HCT116 (cell line): ENCODE data around the gene SCAI. TPM values are rescaled to one million over a fixed set of nuclear protein-coding genes. Genes with fewer than 3 reads are reported as not detected.

ENCODE experiments used
- ATAC-seq: fragments of 200-7000 bp; cut with Tn5 transposase; 2 replicates; pipeline ENCODE4 v1.9.1; 2020; ENCODE audit warnings: mild to moderate bottlenecking, moderate library complexity
- BruUV-seq: library from RNA; stranded (reverse); fragments of 400-500 nt; replicated peaks from 2 replicates; lab custom pipeline; 2021; lab: Mats Ljungman, UMichigan
- CTCF ChIA-PET: fragments of 300-600 bp; sonication (Branson Sonifier 250); formaldehyde crosslinking; loops from one replicate; lab custom pipeline; 2021; ENCODE audit warnings: antibody characterized with exemption; lab: Charles Lee
- POLR2A ChIA-PET: fragments of 300-600, 350-600 bp; sonication (Branson Sonifier 250); formaldehyde crosslinking; loops from one replicate; lab custom pipeline; 2021; ENCODE audit warnings: antibody characterized with exemption; lab: Charles Lee
- RAD21 ChIA-PET, 2 experiments: fragments of 300-600 bp; sonication (Branson Sonifier 250); formaldehyde crosslinking; loops; one replicate each; lab custom pipeline; 2023; ENCODE audit warnings: low total read pairs in 2 of 2; ENCODE audit not compliant: uncharacterized antibody in 2 of 2, unreplicated experiment in 2 of 2, low non-redundant PET in 1 of 2; lab: Charles Lee
- DNase-seq: peaks from one replicate; pipeline ENCODE4 v3.0.0-alpha.2; 2010; ENCODE audit warnings: low read depth, low spot score
- H2AFZ ChIP-seq: fragments of 200-600 bp; shearing (Covaris generic), sonication (generic); 2 replicates; pipeline ENCODE4 v1.6.1; 2017; ENCODE audit warnings: low read depth, mixed run types, mixed read lengths, antibody characterized with exemption, low read length; ENCODE audit not compliant: poor library complexity, severe bottlenecking
- H3K27ac ChIP-seq: 2 replicates; pipeline ENCODE4 v1.5.1; 2012; ENCODE audit warnings: low read depth, low read length
- H3K27me3 ChIP-seq: fragments of 200-600 bp; sonication (generic); 2 replicates; pipeline ENCODE4 v1.6.1; 2016; ENCODE audit warnings: mixed run types, low read length, mixed read lengths; ENCODE audit not compliant: insufficient read depth
- H3K36me3 ChIP-seq, 2 experiments: fragments of 200-500 bp in 1 of 2; fragments of 200-600 bp in 1 of 2; sonication (Bioruptor generic) in 1 of 2; sonication (generic) in 1 of 2; 2 replicates each; pipeline versions ENCODE4 v1.5.1 to v1.6.1; 2014 to 2016; ENCODE audit warnings: low read length in 2 of 2, inconsistent platforms in 1 of 2, mixed read lengths in 1 of 2, mixed run types in 1 of 2; ENCODE audit not compliant: insufficient read depth in 2 of 2, control insufficient read depth in 1 of 2
- H3K4me1 ChIP-seq, 2 experiments: fragments of 200-600 bp in 1 of 2; sonication (generic) in 1 of 2; 2 replicates each; pipeline versions ENCODE4 v1.5.1 to v1.6.1; 2012 to 2017; ENCODE audit warnings: low read length in 2 of 2, inconsistent platforms in 1 of 2, mild to moderate bottlenecking in 1 of 2, mixed read lengths in 1 of 2, mixed run types in 1 of 2, moderate library complexity in 1 of 2; ENCODE audit not compliant: insufficient read depth in 2 of 2, control insufficient read depth in 1 of 2
- H3K4me2 ChIP-seq: fragments of 200-600 bp; sonication (generic); 2 replicates; pipeline ENCODE4 v1.6.1; 2017; ENCODE audit warnings: mixed run types, low read length, mixed read lengths
- H3K4me3 ChIP-seq, 2 experiments: fragments of 200-600 bp in 1 of 2; sonication (generic) in 1 of 2; replicated peaks in 1 of 2; 2 replicates each; pipeline ENCODE4 v1.5.1; 2011 to 2016; ENCODE audit warnings: low read length in 2 of 2, control low read depth in 1 of 2, low read depth in 1 of 2, mild to moderate bottlenecking in 1 of 2, mixed read lengths in 1 of 2, mixed run types in 1 of 2
- H3K79me2 ChIP-seq: fragments of 200-600 bp; sonication (generic); 2 replicates; pipeline ENCODE4 v1.6.1; 2017; ENCODE audit warnings: mild to moderate bottlenecking, mixed run types, low read length, moderate library complexity, mixed read lengths; ENCODE audit not compliant: insufficient read depth
- H3K9ac ChIP-seq: fragments of 200-600 bp; sonication (generic); 2 replicates; pipeline ENCODE4 v1.6.1; 2016; ENCODE audit warnings: low read length, mixed read lengths
- H3K9me2 ChIP-seq: fragments of 200-600 bp; sonication (generic), shearing (Covaris generic); 2 replicates; pipeline ENCODE4 v1.6.1; 2017; ENCODE audit warnings: mixed run types, mild to moderate bottlenecking, moderate library complexity; ENCODE audit not compliant: insufficient read depth
- H3K9me3 ChIP-seq, 2 experiments: fragments of 200-500 bp in 1 of 2; fragments of 200-600 bp in 1 of 2; sonication (Bioruptor generic) in 1 of 2; sonication (generic) in 1 of 2; 2 replicates each; pipeline ENCODE4 v1.6.1; 2014 to 2017; ENCODE audit warnings: low read length in 2 of 2, mixed read lengths in 2 of 2, inconsistent platforms in 1 of 2, low read depth in 1 of 2, mild to moderate bottlenecking in 1 of 2, mixed run types in 1 of 2, moderate library complexity in 1 of 2; ENCODE audit not compliant: control insufficient read depth in 1 of 2, insufficient read depth in 1 of 2
- H4K20me1 ChIP-seq: fragments of 200-600 bp; sonication (generic), shearing (Covaris generic); 2 replicates; pipeline ENCODE4 v1.6.1; 2017; ENCODE audit warnings: mixed run types, mild to moderate bottlenecking, moderate library complexity; ENCODE audit not compliant: insufficient read depth
- ATF3 ChIP-seq: IDR thresholded peaks from 2 replicates; pipeline ENCODE4 v1.6.1; 2012
- CBX3 ChIP-seq: IDR thresholded peaks from 2 replicates; pipeline ENCODE4 v1.6.1; 2012; ENCODE audit warnings: low read depth
- CEBPB ChIP-seq: IDR thresholded peaks from 2 replicates; pipeline ENCODE4 v1.6.1; 2012; ENCODE audit warnings: low read depth
- CTCF ChIP-seq, 3 experiments: fragments of 200-600 bp in 1 of 3; sonication (generic) in 1 of 3; IDR thresholded peaks in 2 of 3; conservative IDR thresholded peaks in 1 of 3; 2 replicates each; pipeline ENCODE4 v1.5.1; 2012 to 2017; ENCODE audit warnings: low read depth in 2 of 3, low read length in 2 of 3, antibody characterized with exemption in 1 of 3, borderline replicate concordance in 1 of 3, control low read depth in 1 of 3, mild to moderate bottlenecking in 1 of 3, mixed read lengths in 1 of 3, mixed run types in 1 of 3, moderate library complexity in 1 of 3; ENCODE audit not compliant: insufficient read depth in 1 of 3
- EGR1 ChIP-seq: IDR thresholded peaks from 2 replicates; pipeline ENCODE4 v1.6.1; 2012; ENCODE audit warnings: low read depth
- ELF1 ChIP-seq: IDR thresholded peaks from 2 replicates; pipeline ENCODE4 v1.6.1; 2012; ENCODE audit warnings: low read depth, borderline replicate concordance
- FOSL1 ChIP-seq: IDR thresholded peaks from 2 replicates; pipeline ENCODE4 v1.6.1; 2012; ENCODE audit warnings: low read depth
- JUND ChIP-seq: IDR thresholded peaks from 2 replicates; pipeline ENCODE4 v1.6.1; 2012
- MAX ChIP-seq: IDR thresholded peaks from 2 replicates; pipeline ENCODE4 v1.6.1; 2012
- POLR2A ChIP-seq: IDR thresholded peaks from 2 replicates; pipeline ENCODE4 v1.7.0; 2011; ENCODE audit warnings: borderline replicate concordance; ENCODE audit not compliant: insufficient read depth, insufficient read length; ENCODE audit errors: extremely low read depth
- POLR2AphosphoS5 ChIP-seq: IDR thresholded peaks from 2 replicates; pipeline ENCODE4 v1.6.1; 2011; ENCODE audit warnings: mild to moderate bottlenecking, low read depth, low read length, moderate library complexity
- RAD21 ChIP-seq: IDR thresholded peaks from 2 replicates; pipeline ENCODE4 v1.6.1; 2012; ENCODE audit warnings: low read depth, mild to moderate bottlenecking
- REST ChIP-seq: IDR thresholded peaks from 2 replicates; pipeline ENCODE4 v1.6.1; 2012; ENCODE audit warnings: low read depth
- SRF ChIP-seq: IDR thresholded peaks from 2 replicates; pipeline ENCODE4 v1.6.1; 2012; ENCODE audit warnings: low read depth
- YY1 ChIP-seq: IDR thresholded peaks from 2 replicates; pipeline ENCODE4 v1.6.1; 2011; ENCODE audit warnings: low read length, low read depth, moderate library complexity, mild to moderate bottlenecking; ENCODE audit not compliant: insufficient replicate concordance; ENCODE audit errors: extremely low read depth
- ZBTB33 ChIP-seq: IDR thresholded peaks from 2 replicates; pipeline ENCODE4 v1.6.1; 2011; ENCODE audit warnings: mild to moderate bottlenecking, low read length, moderate library complexity; ENCODE audit not compliant: insufficient replicate concordance; ENCODE audit errors: extremely low read depth
- ZFX ChIP-seq: fragments of 450-650 bp; IDR thresholded peaks from 2 replicates; pipeline ENCODE4 v1.6.1; 2017
- intact Hi-C: fragments of 100-400 bp; cut with micrococcal nuclease; formaldehyde crosslinking; loops from 2 replicates; pipeline ENCODE4 v1.10.0; 2022
- total RNA-seq: library from RNA; stranded (reverse); gene quantifications from one replicate; pipeline ENCODE4 v1.2.1, GENCODE V29; 2021; ENCODE audit not compliant: unreplicated experiment

The SCAI gene
- total RNA-seq, 1 experiment from 2014 or later: 14.0 TPM

- H3K36me3 ChIP-seq: peaks cover 4 to 8% of the 10 kb centered on the region in 2 experiments; a peak in 1 of 4 replicates
- no peak for ATAC-seq
- H3K9me2 ChIP-seq: no peaks in the 10 kb centered on the region
- intact Hi-C loops: no loop called here
- no peaks in the 10 kb centered on the region for H4K20me1 ChIP-seq
- H3K9ac ChIP-seq: no peak overlapping the region
- ChIA-PET RAD21 (interaction anchor here in 1 of 2 experiments (0.6 kb wide), 1 partner anchor 45 kb away, joined by 3 read pairs; no protein-coding TSS in a partner anchor), CTCF (interaction anchor here (1.5 kb wide), 1 partner anchor 214 kb away, joined by 4 read pairs; the partner anchor contains the start of gene SCAI), POLR2A (no interaction called here)
- TF ChIP-seq MAX (no peak), EGR1 (no peak), REST (no peak), POLR2A (no peak), ZFX (no peak), POLR2AphosphoS5 (no peak), CBX3 (no peak), CTCF (IDR thresholded peaks at IDR 0.05 in 2 of 3, conservative IDR thresholded peaks at IDR 0.05 in 1 of 3; ENCODE audit: borderline replicate concordance in 1 of 3, insufficient read depth in 1 of 3, low read depth in 2 of 3, low read length in 2 of 3) (no peak), ZBTB33 (no peak), JUND (no peak), RAD21 (no peak), ATF3 (no peak), ELF1 (no peak), SRF (no peak), YY1 (no peak), CEBPB (no peak), FOSL1 (no peak)
- TF ChIP-seq, all 23 proteins: peak for 0
- Histone ChIP-seq H3K79me2 (no peaks in the 10 kb centered on the region), H3K9me3 (no peaks in the 10 kb centered on the region), H3K4me2 (no peak overlapping the region), H2AFZ (no peak overlapping the region), H3K27ac (no peak overlapping the region), H3K4me3 (no peak overlapping the region), H3K27me3 (no peaks in the 10 kb centered on the region), H3K4me1 (no peaks in the 10 kb centered on the region)
- DNase-seq: no peak
- no TSS peak for BruUV-seq
Observed at GRCh38 chr9:124929464-124929863, 213.9 kb downstream of the SCAI start.
